ENCODE measurements around the gene PTPRT.

PTPRT gene

GRCh38 chr20:42406826-42407225 is 782.9 kb downstream of the PTPRT start:
- no peak for DNase-seq

GRCh38 chr20:42402455-42402854 is 787.3 kb downstream of the PTPRT start:
- no peak for DNase-seq

GRCh38 chr20:42401613-42402012 is 788.1 kb downstream of the PTPRT start:
- DNase-seq = no peak

- no peak for DNase-seq
Observed at GRCh38 chr20:42399802-42400201, 789.9 kb downstream of the PTPRT start.

GRCh38 chr20:42392442-42392841 is 797.3 kb downstream of the PTPRT start:
- no peak for DNase-seq

- DNase-seq = no peak
Observed at GRCh38 chr20:42391807-42392206, 797.9 kb downstream of the PTPRT start.

- DNase-seq = peak in 2 of 58 donors; percentile 2 to 8
Observed at GRCh38 chr20:42380287-42380686, 809.4 kb downstream of the PTPRT start.

- DNase-seq = no peak
Observed at GRCh38 chr20:42379385-42379784, 810.3 kb downstream of the PTPRT start.

GRCh38 chr20:42378826-42379225 is 810.9 kb downstream of the PTPRT start:
- DNase-seq = peak in 7 of 58 donors; percentile 4 to 39 (median 17)

GRCh38 chr20:42376131-42376530 is 813.6 kb downstream of the PTPRT start:
- no peak for DNase-seq

- no peak for DNase-seq
Observed at GRCh38 chr20:42373049-42373448, 816.7 kb downstream of the PTPRT start.

GRCh38 chr20:42370075-42370474 is 819.6 kb downstream of the PTPRT start:
- DNase-seq = no peak

GRCh38 chr20:42368910-42369309 is 820.8 kb downstream of the PTPRT start:
- DNase-seq = no peak

GRCh38 chr20:42366626-42367025 is 823.1 kb downstream of the PTPRT start:
- no peak for DNase-seq

GRCh38 chr20:42364446-42364845 is 825.3 kb downstream of the PTPRT start:
- DNase-seq = no peak

- no peak for DNase-seq
Observed at GRCh38 chr20:42361402-42361970, 828.2 kb downstream of the PTPRT start.

GRCh38 chr20:42360621-42361020 is 829.1 kb downstream of the PTPRT start:
- DNase-seq = no peak

- no peak for DNase-seq
Observed at GRCh38 chr20:42359617-42360016, 830.1 kb downstream of the PTPRT start.

- DNase-seq = no peak
Observed at GRCh38 chr20:42352096-42352495, 837.6 kb downstream of the PTPRT start.

- no peak for DNase-seq
Observed at GRCh38 chr20:42350521-42350920, 839.2 kb downstream of the PTPRT start.

GRCh38 chr20:42346189-42347170 is 843.2 kb downstream of the PTPRT start:
- no peak for DNase-seq

GRCh38 chr20:42341654-42342053 is 848.1 kb downstream of the PTPRT start:
- peak in 5 of 58 donors; percentile 7 to 47 (median 28) for DNase-seq

GRCh38 chr20:42340368-42340767 is 849.3 kb downstream of the PTPRT start:
- no peak for DNase-seq

All from anterior cingulate cortex (tissue), 58 donors.